Stomach (tissue), 4 donors: Measurements from ENCODE around the gene TPST1.

Source experiments
- CTCF ChIP-seq, 7 experiments: fragments of 450-650 bp in 4 of 7; fragments of 200-600 bp in 3 of 7; sonication (generic) in 3 of 7; IDR thresholded peaks; one replicate each; pipeline ENCODE4 v1.5.1; 2016 to 2019; ENCODE audit warnings: antibody characterized with exemption in 7 of 7, control low read depth in 2 of 7, mild to moderate bottlenecking in 1 of 7
- POLR2AphosphoS5 ChIP-seq, 3 donors: sonication (generic); formaldehyde crosslinking; IDR thresholded peaks; one replicate each; pipeline ENCODE4 v1.6.1; 2016; ENCODE audit warnings: antibody characterized with exemption in 3 of 3

- no peak for TF ChIP-seq CTCF (IDR thresholded peaks at IDR 0.05)
- no peak for TF ChIP-seq POLR2AphosphoS5 (IDR thresholded peaks at IDR 0.05)
Measured at GRCh38 chr7:66176914-66177313, 28.2 kb upstream of the TPST1 start.
